ENCODE results near the gene VTI1A.

Gene VTI1A

DNA sequence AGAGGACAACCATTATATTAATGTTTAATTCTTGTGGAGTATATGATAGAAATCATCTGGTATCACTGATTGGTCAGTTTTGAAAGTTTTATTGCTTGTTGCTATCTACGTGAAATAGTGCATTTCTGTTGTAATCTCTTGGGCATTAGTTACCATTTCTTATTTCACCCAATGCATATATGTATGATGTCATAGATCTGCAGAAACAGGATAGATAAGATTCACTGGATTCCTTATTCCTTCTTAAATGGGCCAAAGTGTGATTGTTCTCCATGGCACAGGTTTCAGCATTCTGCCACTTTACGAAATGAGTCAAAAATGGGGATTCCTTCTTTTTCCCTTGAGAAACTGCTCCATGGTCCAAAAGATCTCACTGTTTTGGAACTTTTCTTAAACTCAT lies 56.6 kb downstream of the VTI1A start:
- no peak for DNase-seq (ENCODE audit: low read depth in 2 of 3, low spot score in 1 of 3)

DNA sequence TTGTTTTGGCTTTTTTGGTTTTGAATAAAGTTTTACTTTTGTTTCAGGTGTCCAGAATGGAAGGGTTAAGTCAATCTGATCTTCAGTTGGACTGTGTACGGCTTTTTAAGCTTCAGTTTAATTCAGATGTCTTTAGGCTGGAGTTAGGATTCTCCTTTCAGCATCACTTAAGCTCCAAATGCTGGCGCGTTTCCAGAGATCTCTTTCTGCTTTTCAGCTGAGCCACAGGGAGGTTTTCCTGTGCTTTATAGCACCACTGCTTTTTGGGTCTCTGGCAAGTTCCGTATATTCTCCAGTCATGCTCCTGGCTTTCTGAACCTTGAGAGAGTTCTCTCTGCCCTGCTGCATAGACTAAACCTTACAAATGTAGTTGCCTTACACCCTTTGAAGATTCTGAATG lies 60.0 kb downstream of the VTI1A start:
- no peak for DNase-seq (ENCODE audit: low read depth in 2 of 3, low spot score in 1 of 3)

DNA sequence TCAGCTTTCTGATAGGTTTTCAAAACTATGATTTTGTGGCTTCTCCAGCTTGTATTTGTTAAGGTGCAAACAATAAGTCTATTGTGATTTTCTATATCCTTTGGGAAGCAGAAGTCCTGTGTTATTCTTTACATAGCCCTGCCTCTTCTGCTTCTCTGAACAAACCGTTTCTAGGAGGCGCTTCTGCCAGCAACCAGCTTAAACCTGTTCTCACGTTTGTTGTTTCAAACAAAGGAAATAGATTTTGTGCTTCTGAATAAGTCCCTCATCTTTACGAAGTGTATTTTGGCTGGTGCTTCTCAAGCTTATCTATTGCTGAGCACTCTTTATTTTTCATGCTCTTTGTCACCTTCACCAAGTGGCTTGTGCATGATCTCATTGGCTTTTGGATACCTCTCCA lies 61.0 kb downstream of the VTI1A start:
- no peak for DNase-seq (ENCODE audit: low read depth in 2 of 3, low spot score in 1 of 3)

DNA sequence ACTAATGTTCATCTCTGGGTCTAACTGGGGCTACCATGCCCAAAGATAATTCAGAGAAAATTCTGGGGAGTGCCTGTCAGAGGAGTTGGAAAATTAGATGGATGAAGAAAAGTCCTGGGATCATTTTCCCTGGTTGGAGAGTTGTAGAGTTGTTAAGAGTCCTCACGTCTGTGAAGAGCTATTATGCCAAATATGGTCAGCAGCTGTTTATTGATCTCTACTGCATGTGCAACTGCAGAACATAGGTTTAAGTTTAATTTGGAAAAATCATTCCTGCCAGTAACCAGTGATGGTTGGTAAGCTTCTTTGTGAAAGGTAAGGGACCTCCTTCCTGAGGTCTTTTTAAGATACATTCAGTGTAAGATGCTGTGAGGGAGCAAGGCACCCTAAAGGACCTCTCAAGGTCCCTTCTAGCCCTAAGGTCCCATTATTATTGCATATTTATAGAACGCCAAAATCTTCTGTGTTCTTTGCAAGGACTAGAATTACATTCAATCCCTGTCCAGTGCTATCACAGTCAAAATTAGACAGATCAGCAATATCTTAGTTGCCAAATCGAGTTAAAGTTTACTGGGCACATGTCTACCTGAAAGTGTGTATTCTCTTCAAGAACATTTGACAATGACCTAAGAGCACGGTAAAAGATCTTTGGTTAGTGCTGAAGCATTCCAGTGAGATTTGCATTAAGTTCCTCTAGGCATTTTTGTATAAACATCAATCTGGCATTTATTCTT lies 62.7 kb downstream of the VTI1A start:
- DNase-seq (ENCODE audit: low read depth in 2 of 3, low spot score in 1 of 3), result no peak

DNA sequence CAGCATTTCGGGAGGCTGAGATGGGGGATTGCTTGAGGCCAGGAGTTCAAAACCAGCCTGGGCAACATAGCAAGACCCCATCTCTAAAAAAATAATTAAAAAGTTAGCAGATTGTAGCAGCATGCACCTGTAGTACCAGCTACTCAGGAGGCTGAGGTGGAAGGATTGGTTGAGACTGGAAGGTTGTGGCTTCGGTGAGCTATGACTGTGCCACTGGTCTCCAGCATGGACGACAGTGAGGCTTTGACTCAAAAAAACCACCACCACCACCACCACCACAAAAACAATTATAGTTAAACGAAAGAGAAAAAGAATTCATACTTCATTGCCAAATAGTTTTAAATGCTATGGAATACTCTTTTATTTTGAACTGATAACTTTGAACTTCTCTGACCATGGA lies 63.4 kb downstream of the VTI1A start:
- no peak for DNase-seq (ENCODE audit: low read depth in 2 of 3, low spot score in 1 of 3)

DNA sequence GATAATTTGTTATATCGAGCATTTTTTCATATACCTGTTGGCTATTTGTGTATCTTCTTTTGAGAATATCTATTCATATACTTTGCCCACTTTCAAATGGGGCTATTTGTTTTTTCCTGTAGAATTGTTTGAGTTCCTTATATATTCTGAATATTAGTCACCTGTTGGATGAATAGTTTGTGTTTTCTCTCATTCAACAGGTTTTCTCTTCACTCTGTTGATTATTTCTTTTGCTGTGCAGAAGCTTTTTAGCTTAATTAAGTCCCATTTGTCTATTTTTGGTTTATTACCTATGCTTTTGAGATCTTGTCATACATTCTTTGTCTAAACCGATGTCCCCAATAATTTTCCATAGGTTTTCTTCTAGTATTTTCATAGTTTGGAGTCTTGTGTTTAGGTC lies 65.3 kb downstream of the VTI1A start:
- DNase-seq (ENCODE audit: low read depth in 2 of 3, low spot score in 1 of 3), result no peak

DNA sequence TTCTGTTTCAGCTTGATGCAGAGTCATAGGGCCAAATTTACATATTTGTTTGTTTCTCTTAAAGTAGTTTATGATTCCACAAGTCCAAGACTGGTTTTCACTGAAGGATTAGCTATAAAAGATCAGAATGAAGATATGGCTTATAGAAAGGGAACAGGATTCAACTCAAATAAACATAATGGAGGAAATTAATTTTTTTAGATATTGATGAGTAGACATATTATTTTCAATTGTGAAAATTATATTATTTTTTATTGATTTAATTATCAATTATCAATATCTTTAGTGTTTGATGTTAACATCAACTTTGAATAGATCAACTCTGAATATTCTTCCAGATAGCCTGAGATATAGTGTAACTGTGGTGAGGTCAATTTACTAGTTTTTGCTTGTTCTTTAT lies 68.1 kb downstream of the VTI1A start:
- no peak for DNase-seq (ENCODE audit: low read depth in 2 of 3, low spot score in 1 of 3)

DNA sequence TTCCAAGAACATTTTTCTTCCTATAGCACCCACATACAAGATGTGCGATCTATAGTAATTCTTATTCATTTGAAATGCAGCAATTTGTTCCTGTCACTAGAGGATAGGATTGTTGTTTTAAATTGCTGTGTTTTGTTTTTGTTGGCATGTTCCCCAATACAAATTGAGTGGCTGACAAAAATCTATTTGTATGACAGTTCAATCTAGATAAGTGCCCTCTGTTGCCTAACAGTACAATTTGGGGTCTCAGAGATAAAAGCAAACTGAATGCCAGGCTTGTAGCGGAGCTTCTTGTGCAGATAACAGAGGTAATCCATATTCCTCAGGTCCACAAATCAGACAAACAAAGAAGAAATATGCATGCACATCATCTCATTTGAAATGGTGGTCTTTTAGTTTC lies 68.8 kb downstream of the VTI1A start:
- DNase-seq (ENCODE audit: low read depth in 2 of 3, low spot score in 1 of 3), result no peak

DNA sequence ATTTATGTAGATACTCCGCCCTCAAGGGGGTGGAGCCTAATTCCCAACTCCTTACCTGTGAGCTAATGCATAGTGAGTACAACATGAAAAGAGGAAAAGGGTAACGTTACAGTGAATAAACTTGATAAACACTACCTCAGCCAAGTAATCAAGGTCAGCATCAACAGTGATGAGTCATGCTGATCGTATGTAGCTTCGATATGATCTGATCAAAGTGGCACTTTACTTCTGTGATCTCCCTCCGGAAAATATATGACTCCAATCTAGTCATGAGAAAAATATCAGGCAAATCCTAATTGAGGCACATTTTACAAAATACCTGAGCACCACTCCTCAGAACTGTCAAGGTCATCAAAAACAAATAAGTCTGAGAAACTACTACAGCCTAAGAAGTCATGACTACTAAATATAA lies 70.4 kb downstream of the VTI1A start:
- no peak for DNase-seq (ENCODE audit: low read depth in 2 of 3, low spot score in 1 of 3)

DNA sequence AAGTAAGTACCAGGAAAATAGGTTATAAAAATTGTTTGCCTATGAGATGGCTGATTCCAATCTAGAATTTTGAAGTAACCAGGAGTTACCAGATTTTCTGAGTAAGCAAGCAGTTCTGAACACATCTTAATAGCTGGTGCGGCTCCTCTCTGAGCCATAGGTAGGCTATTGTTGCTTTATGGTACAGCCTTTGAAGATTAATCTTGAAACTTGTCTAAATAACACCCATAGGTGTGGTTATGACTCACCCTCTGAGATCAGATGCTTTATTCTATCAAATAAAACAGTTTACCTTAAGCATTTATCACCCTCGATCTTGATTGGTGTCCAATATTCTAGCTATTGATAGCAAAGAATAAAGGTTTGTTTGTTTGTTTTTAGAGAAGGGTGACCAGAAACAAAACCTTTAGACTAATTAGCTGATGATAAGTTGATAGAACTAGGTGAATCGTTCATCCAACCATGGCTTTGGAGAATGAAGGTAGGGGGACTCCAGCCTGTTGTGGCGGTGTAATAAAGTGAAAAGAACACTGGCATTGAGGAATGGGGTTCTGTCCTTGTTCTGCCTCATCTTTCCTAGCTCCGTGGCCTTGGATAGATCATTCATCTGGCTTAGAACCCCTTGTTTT lies 72.2 kb downstream of the VTI1A start:
- DNase-seq (ENCODE audit: low read depth in 2 of 3, low spot score in 1 of 3), result no peak

DNA sequence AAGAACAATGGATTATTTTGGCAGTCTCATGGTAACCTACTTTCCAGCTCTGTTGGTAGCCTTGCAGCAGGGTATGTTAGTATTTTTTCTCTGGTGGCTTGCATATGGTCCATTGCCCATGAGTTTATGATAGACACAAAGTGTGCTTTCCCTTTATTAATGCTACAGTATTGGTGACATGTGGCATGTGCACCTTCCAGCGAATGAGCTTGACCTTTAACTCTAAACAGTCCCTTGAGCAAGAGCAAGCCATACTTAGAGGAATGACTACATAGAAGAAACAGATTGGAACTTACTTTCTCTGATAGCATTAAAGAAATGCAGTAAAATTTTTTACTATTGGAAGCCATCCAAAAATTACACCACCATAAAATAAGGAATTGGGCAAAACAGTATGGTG lies 73.9 kb downstream of the VTI1A start:
- DNase-seq (ENCODE audit: low read depth in 2 of 3, low spot score in 1 of 3), result no peak

DNA sequence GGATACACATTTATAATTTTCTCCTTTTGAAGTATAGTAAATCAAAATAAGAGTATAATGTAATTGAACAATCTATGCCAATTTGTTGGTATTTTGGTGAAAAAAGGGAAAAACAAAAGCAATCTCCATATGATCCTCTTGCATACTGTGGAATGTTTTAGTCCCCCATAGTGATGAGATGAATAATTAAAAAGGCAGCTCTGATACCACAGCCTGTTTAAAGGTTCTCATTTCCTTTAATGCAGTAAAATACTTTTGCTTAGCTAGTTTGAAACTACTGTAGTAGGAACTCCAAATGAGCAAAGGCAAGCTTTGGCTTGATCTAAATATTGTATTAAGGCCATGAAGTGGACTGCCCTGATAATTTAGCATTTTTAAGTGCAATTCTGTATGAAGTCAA lies 77.6 kb downstream of the VTI1A start:
- no peak for DNase-seq (ENCODE audit: low read depth in 2 of 3, low spot score in 1 of 3)

DNA sequence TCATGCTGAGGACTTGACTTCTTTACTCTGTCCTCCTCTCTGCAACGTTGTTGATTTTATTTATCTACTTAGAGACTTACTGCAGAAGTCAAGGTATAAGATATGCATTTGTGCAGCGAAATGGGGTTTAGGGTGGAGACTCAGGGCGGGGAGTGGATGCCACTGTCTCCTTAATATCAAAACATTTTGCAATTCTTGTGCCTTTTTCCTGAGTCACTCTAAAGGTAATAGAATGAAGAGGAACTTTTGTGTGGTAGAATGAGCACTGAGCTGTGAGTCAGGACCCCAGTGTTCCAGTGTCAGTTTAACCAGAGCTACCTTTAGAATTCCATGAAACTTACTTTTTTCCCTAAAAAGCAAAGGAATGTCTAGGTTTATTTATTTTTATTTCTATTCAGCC lies 78.2 kb downstream of the VTI1A start:
- DNase-seq (ENCODE audit: low read depth in 2 of 3, low spot score in 1 of 3), result no peak

DNA sequence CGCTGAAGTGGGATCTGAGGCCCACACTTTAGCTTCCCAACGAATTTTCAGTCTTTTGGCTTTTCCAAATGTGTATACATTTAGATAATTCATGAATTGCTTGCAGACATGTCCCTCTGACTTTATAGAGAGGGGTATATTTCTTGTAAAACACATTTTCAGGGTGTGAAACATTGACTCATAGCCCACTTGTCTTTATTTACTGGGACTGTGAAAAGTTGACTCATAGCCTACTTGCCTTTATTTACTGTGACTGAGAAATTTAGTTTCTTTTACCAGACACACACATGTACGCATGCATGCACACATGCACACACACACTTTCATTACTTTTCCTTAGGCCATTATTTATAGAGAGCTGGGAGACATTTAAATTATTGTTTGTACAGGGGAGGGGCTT lies 79.1 kb downstream of the VTI1A start:
- DNase-seq (ENCODE audit: low read depth in 2 of 3, low spot score in 1 of 3), result no peak

DNA sequence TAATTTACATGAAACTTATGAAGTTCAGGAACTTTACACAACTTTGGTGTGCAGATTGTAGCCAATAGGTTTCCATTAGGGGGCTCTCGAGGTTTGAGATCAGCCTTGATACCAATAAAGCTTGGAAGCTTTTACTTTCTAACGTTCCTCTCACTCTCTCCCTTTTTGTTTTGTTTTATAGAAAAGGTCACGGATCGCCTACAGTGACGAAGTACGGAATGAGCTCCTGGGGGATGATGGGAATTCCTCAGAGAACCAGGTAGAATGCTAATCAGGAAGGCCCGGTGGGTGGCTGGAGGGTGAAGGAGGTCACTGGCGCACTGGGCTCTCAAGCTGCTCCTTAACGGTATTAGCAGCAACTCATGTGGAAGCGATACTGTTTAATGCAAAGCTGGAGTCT lies 79.9 kb downstream of the VTI1A start:
- no peak for DNase-seq (ENCODE audit: low read depth in 2 of 3, low spot score in 1 of 3)

DNA sequence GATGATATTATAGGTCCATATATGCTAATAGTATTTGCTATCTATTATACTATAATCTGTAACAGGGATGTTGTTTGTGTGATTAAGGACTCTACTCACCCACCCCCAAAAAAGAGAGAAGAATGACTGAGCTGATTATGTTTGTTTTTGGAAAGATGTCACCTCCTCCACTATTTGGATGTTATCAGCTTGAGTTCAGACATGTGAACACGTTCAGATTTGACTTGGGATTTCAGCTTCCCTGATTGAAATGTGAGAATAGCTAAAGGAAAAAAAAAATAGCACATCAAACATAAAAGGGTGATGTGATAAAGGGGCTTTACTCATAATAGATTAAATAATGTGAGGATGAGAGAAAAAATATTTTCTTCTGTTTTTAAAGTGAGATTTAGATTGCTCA lies 81.2 kb downstream of the VTI1A start:
- no peak for DNase-seq (ENCODE audit: low read depth in 2 of 3, low spot score in 1 of 3)

DNA sequence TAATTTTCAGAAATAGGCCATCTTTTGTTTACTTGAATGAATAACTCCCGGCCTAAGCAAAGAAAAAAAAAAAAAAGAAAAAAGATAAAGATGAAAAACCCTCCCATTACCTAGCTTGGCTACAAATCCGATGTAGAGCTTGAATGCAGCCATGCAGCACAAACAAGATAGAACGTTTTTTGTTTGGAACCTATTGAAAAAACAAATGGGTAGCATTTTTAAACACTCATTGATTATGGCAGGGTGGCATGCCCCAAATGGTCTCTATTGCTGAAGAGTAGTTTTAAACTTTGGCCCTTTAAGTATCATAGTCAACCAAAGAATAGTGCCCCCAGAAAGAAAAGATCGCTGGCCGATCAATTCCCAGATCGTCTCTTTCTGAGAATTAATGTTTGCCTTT lies 84.4 kb downstream of the VTI1A start:
- DNase-seq (ENCODE audit: low read depth in 2 of 3, low spot score in 1 of 3), result no peak

DNA sequence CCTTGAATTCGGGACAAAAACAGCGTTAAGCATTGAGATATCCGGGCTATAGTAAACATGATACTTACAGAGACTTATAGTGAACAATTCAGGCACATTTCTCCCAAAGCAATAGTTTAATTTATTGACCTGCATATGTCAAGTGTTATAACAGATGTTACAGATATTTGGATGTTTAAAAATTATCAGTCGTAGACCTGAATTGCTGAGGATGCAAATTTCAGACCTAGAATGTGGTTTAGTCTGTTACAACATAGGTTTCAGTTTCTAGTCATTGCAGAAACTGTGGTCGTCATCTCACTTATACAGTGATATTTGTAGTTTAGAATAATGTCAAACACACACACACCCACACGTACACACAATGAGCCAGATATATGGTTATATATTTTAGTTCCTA lies 85.2 kb downstream of the VTI1A start:
- DNase-seq (ENCODE audit: low read depth in 2 of 3, low spot score in 1 of 3), result peak in 1 of 3 donors; percentile 19

DNA sequence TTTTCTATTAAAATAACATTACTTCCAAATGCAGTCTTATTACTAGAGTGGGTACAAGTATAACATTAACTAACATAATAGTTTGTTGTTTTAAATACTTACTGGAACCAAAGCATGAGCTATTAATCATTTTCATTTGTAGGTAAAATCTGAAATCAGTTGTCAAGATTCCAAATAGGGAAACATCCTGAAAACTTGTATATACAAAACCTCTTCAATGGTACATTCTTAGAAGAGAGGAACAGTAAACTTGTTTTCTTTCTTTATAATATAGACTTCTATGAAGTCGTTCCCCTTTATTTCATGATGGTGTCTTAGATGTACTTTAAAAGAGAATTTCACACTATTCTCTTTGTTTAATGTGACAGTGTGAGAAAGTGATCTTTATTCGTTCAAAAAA lies 85.9 kb downstream of the VTI1A start:
- DNase-seq (ENCODE audit: low read depth in 2 of 3, low spot score in 1 of 3), result no peak

DNA sequence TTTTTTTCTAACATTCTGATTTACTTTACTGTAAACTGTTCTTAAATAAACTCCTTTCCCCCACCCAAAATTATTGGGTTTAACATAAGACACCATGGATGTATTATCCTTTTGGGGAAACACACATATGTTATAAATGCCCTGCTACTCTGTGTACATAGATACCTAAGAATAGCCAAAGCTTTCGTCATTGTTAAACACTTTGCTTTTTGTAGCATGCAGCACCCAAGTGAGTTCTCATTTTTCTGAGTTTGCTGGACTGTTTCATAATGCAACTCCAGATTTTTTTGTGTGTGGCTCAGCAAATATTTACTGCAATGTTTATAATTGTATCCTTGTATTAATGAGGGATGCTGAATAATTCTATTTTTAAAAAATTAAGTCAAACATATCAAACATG lies 86.9 kb downstream of the VTI1A start:
- DNase-seq (ENCODE audit: low read depth in 2 of 3, low spot score in 1 of 3), result no peak

DNA sequence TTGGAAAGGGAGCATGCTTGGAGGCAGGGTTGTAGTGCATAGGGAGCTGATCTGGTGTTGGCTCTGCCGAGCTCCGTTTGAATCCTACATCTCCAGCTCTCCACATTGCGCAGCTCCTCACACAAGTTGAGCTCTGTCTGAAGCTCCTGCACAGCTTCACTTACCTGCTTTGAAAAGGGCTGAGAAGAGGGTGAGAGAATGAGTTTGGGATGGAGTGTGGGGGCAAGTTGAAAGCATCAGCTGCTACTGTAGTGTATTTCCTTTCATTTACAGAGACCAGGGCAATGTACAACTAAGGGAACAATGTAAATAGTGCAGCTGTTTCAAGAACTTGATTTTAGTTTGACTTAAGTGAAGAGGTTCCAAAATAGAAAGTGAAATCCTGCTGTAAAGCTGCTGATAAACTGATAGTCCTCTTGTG lies 88.5 kb downstream of the VTI1A start:
- DNase-seq (ENCODE audit: low read depth in 2 of 3, low spot score in 1 of 3), result no peak

DNA sequence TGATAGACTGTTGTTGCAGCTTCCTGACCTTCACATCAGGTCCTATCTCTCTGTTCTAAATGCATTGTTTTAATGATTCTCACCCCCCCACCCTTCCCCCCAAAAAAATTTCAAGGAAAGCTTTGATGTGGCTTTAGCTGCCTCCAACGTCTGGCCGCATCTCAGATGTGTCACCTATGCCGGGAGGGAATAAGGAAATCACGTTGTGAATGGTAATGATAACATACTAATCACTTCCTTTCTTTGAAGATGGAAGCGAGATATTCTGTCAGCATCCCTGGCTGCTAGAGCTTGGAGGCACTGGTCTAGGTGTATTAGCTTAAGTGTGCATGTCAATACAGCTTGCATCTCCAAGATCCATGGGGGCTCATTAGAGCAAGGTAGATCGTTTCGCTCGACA lies 89.6 kb downstream of the VTI1A start:
- no peak for DNase-seq (ENCODE audit: low read depth in 2 of 3, low spot score in 1 of 3)

DNA sequence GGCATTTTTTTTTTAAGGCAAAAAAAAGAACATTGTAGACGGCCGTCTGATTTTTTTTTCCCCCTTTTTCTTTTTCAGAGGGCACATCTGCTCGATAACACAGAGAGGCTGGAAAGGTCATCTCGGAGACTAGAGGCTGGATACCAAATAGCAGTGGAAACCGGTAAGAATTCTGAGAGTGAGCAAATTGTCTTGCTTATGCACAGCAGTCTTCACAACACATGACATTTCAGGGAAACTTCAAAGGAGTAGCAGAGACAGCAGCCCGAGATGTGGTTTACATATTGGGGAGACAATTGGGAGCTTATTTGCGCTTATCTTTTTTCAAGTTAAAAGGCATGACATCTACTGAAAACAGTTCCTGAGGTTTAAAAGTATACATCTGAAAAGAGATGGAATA lies 91.2 kb downstream of the VTI1A start:
- no peak for DNase-seq (ENCODE audit: low read depth in 2 of 3, low spot score in 1 of 3)

All from stimulated activated CD4-positive, alpha-beta T cell treated with anti-CD3 and anti-CD28 coated beads, Interleukin-12 subunit alpha, Interleukin-12 subunit beta, amount 100 ng/mL, for 48 hours (primary cell).